ENCODE results near the gene MON1B. TPM values are rescaled to one million over a fixed set of nuclear protein-coding genes. Genes with fewer than 3 reads are reported as not detected.

MON1B gene
- total and polyA plus RNA-seq, 2 of the 13 experiments (the other 11 are each of a cell fraction or from before 2014, with no cell fraction given), result 13.4 to 15.6 TPM

GRCh38 chr16:77236063-77236511 lies 45.1 kb downstream of the MON1B start (continued):
- 0 out of 2 replicates have a peak, but pooled peaks have one; percentile 59 for TF ChIP-seq ZBTB25 (CRISPR knock-in tag; IDR thresholded peaks at IDR 0.05)
- TF ChIP-seq ARID4A (CRISPR knock-in tag; IDR thresholded peaks at IDR 0.05; ENCODE audit: borderline replicate concordance), result no peak; the same call in 1 of the 2 replicates
- TF ChIP-seq ZNF879 (CRISPR knock-in tag; IDR thresholded peaks at IDR 0.05), result no peak
- TF ChIP-seq DRAP1 (CRISPR knock-in tag; IDR thresholded peaks at IDR 0.05), result peak; percentile 55; the same call in 1 of the 2 replicates
- no peak for TF ChIP-seq ZNF672 (CRISPR knock-in tag; IDR thresholded peaks at IDR 0.05)
- no peak for TF ChIP-seq SYNCRIP (IDR thresholded peaks at IDR 0.05; ENCODE audit: insufficient read depth, low read depth, low read length)
- no peak for TF ChIP-seq RFX3 (CRISPR knock-in tag; IDR thresholded peaks at IDR 0.05)
- TF ChIP-seq ZBTB21 (CRISPR knock-in tag; IDR thresholded peaks at IDR 0.05), result no peak
- no peak for TF ChIP-seq GLMP (CRISPR knock-in tag; IDR thresholded peaks at IDR 0.05; ENCODE audit: borderline replicate concordance)
- TF ChIP-seq ZNF660 (CRISPR knock-in tag; IDR thresholded peaks at IDR 0.05; ENCODE audit: borderline replicate concordance, low read depth), result no peak
- no peak for TF ChIP-seq ZNF644 (CRISPR knock-in tag; IDR thresholded peaks at IDR 0.05; ENCODE audit: low read depth)
- no peak for TF ChIP-seq PAX8 (CRISPR knock-in tag; IDR thresholded peaks at IDR 0.05; ENCODE audit: borderline replicate concordance)
- TF ChIP-seq SOX6 (IDR thresholded peaks at IDR 0.05), result no peak
- peak; percentile 74 for TF ChIP-seq SOX6 (CRISPR knock-in tag; IDR thresholded peaks at IDR 0.05)
- TF ChIP-seq FOSL1 (CRISPR knock-in tag; IDR thresholded peaks at IDR 0.05; ENCODE audit: borderline replicate concordance), result no peak
- TF ChIP-seq PHB2 (IDR thresholded peaks at IDR 0.05; ENCODE audit: partially characterized antibody), result no peak
- TF ChIP-seq NFKBIZ (CRISPR knock-in tag; IDR thresholded peaks at IDR 0.05), result no peak; the same call in 1 of the 2 replicates
- TF ChIP-seq ZNF382 (CRISPR knock-in tag; IDR thresholded peaks at IDR 0.05; ENCODE audit: borderline replicate concordance), result no peak
- no peak for TF ChIP-seq ATF7-NPFF (CRISPR knock-in tag; IDR thresholded peaks at IDR 0.05; ENCODE audit: low read depth)
- no peak for TF ChIP-seq ZNF713 (CRISPR knock-in tag; IDR thresholded peaks at IDR 0.05)
- no peak for TF ChIP-seq RFX1 (IDR thresholded peaks at IDR 0.05)
- TF ChIP-seq ZNF33B (CRISPR knock-in tag; IDR thresholded peaks at IDR 0.05), result no peak; the same call in 1 of the 2 replicates
- TF ChIP-seq PATZ1 (CRISPR knock-in tag; IDR thresholded peaks at IDR 0.05), result no peak
- 0 out of 2 replicates have a peak, but pooled peaks have one; percentile 36 for TF ChIP-seq ZNF792 (CRISPR knock-in tag; IDR thresholded peaks at IDR 0.05)
